K562 (cell line): ENCODE data around the gene CAPN2. TPM values are rescaled to one million over a fixed set of nuclear protein-coding genes. Genes with fewer than 3 reads are reported as not detected.
A peak's percentile ranks its signal among the peaks of the same experiment; 100 is the strongest.

Source experiments
- ADNP ChIP-seq: fragments of 200-800 bp; sonication (Bioruptor generic); IDR thresholded peaks from 2 replicates; pipeline ENCODE4 v1.6.1; 2016; ENCODE audit warnings: missing genetic modification characterization, missing compliant biosample characterization
- ARID1B ChIP-seq: fragments of 450-650 bp; IDR thresholded peaks from 2 replicates; pipeline ENCODE4 v1.6.1; 2016; ENCODE audit warnings: antibody characterized with exemption, mild to moderate bottlenecking, inconsistent platforms
- ARNT ChIP-seq, 2 experiments: fragments of 450-650 bp; IDR thresholded peaks; 2 replicates each; pipeline ENCODE4 v1.6.1; 2016; ENCODE audit warnings: mild to moderate bottlenecking in 1 of 2
- DACH1 ChIP-seq: fragments of 450-650 bp; IDR thresholded peaks from 2 replicates; pipeline ENCODE4 v1.6.1; 2018; ENCODE audit not compliant: partially characterized antibody
- FOS ChIP-seq: IDR thresholded peaks from 3 replicates; pipeline ENCODE4 v1.6.1; 2011; ENCODE audit not compliant: insufficient read length; ENCODE audit errors: extremely low read depth
- HCFC1 ChIP-seq: IDR thresholded peaks from 2 replicates; pipeline ENCODE4 v1.6.1; 2012; ENCODE audit warnings: low read depth, low read length, improper control_type of control experiment
- HES1 ChIP-seq: fragments of 450-650 bp; IDR thresholded peaks from 2 replicates; pipeline ENCODE4 v1.6.1; 2016; ENCODE audit warnings: low read depth, mild to moderate bottlenecking, moderate library complexity
- MAFF ChIP-seq: IDR thresholded peaks from 2 replicates; pipeline ENCODE4 v1.6.1; 2012; ENCODE audit warnings: low read length, improper control_type of control experiment
- MYBL2 ChIP-seq, 2 experiments: fragments of 450-650 bp in 1 of 2; sonication (generic) in 1 of 2; formaldehyde crosslinking in 1 of 2; IDR thresholded peaks; 2 replicates each; pipeline versions ENCODE4 v1.6.1 to v1.8.1; 2017 to 2022; ENCODE audit warnings: borderline replicate concordance in 1 of 2, inconsistent platforms in 1 of 2, low read depth in 1 of 2, mild to moderate bottlenecking in 1 of 2, missing genetic modification reagents in 1 of 2, moderate library complexity in 1 of 2
- POU5F1 ChIP-seq: fragments of 150-350 bp; IDR thresholded peaks from 2 replicates; pipeline ENCODE4 v1.6.1; 2014; ENCODE audit warnings: borderline replicate concordance, low read length, low read depth, mild to moderate bottlenecking; ENCODE audit not compliant: partially characterized antibody
- RBM39 ChIP-seq: fragments of 200-400 bp; formaldehyde crosslinking; optimal IDR thresholded peaks from 2 replicates; pipeline ENCODE3; 2018; ENCODE audit warnings: low read depth, low read length
- RCOR1 ChIP-seq, 2 experiments: IDR thresholded peaks; 2 replicates each; pipeline ENCODE4 v1.6.1; 2012; ENCODE audit warnings: low read depth in 2 of 2, low read length in 2 of 2, borderline replicate concordance in 1 of 2, improper control_type of control experiment in 1 of 2
- SMAD4 ChIP-seq: fragments of 250-450 bp; sonication (Bioruptor Pico); conservative IDR thresholded peaks from 2 replicates; pipeline ENCODE4 v1.8.0; 2021; ENCODE audit warnings: inconsistent platforms, mild to moderate bottlenecking, moderate library complexity
- TCF7 ChIP-seq: sonication (generic); IDR thresholded peaks from 2 replicates; pipeline ENCODE4 v1.6.1; 2016; ENCODE audit warnings: antibody characterized with exemption, borderline replicate concordance
- XRCC3 ChIP-seq: fragments of 450-650 bp; IDR thresholded peaks from 2 replicates; pipeline ENCODE4 v1.6.1; 2017; ENCODE audit warnings: mild to moderate bottlenecking, moderate library complexity
- ZNF24 ChIP-seq: fragments of 450-650 bp; IDR thresholded peaks from 2 replicates; pipeline ENCODE4 v1.6.1; 2016
- ZNF507 ChIP-seq: conservative IDR thresholded peaks from 2 replicates; pipeline ENCODE4 v1.6.1; 2017; ENCODE audit warnings: missing genetic modification characterization, missing compliant biosample characterization
- ZNF707 ChIP-seq: fragments of 250-450 bp; sonication (Bioruptor Pico); conservative IDR thresholded peaks from 2 replicates; pipeline ENCODE4 v1.8.0; 2022; ENCODE audit warnings: inconsistent platforms, mild to moderate bottlenecking, moderate library complexity
- polyA plus RNA-seq, 8 experiments: library from polyadenylated mRNA; depleted of rRNA in 4 of 8; stranded (reverse) in 5 of 8; unstranded in 3 of 8; fragments of >200 nt; fragmentation: Nextera tagmentation in 2 of 8; fragmentation: Illumina TruSeq in 1 of 8; extraction: Ambion mirVana in 2 of 8; extraction: Trizol in 1 of 8; gene quantifications; 2 replicates each; pipeline versions ENCODE4 v1.2.1 to v1.2.3, GENCODE V29; 2011 to 2014; ENCODE audit warnings: inconsistent platforms in 1 of 8, missing spikeins in 1 of 8
- total RNA-seq, 7 experiments: library from RNA; depleted of rRNA in 6 of 7; stranded (reverse); fragments of >200 nt in 6 of 7; fragmentation: Illumina TruSeq in 2 of 7; extraction: Trizol in 2 of 7; gene quantifications; 2 replicates each; pipeline versions ENCODE4 v1.2.1 to v1.2.3, GENCODE V29; 2011 to 2021; ENCODE audit warnings: low replicate concordance in 1 of 7
- TF ChIP-seq, protein P1 (sequence below): fragments of 250-450 bp; sonication (Bioruptor Pico); IDR thresholded peaks from 2 replicates; pipeline ENCODE4 v1.5.0; 2020; ENCODE audit warnings: mild to moderate bottlenecking, borderline replicate concordance
- TF ChIP-seq, protein P2 (sequence below): fragments of 250-450 bp; sonication (Bioruptor Pico); IDR thresholded peaks from 2 replicates; pipeline ENCODE4 v1.4.0; 2020; ENCODE audit warnings: borderline replicate concordance
- TF ChIP-seq, protein P3 (sequence below): fragments of 250-450 bp; sonication (Bioruptor Pico); IDR thresholded peaks from 2 replicates; pipeline ENCODE4 v1.8.0; 2021; ENCODE audit warnings: mild to moderate bottlenecking, moderate library complexity
- TF ChIP-seq, protein P4 (sequence below): fragments of 250-450 bp; sonication (Bioruptor Pico); IDR thresholded peaks from 2 replicates; pipeline ENCODE4 v1.5.1; 2021; ENCODE audit warnings: mild to moderate bottlenecking

The CAPN2 gene
- total and polyA plus RNA-seq, 9 of the 15 experiments (the other 6 are each of a cell fraction or from before 2014, with no cell fraction given) = 24.6 to 157 (median 101) TPM

GRCh38 chr1:223715604-223716172, 3.3 kb downstream of the CAPN2 start (continued):
- no peak for TF ChIP-seq RBM39
- TF ChIP-seq, protein P1, sequence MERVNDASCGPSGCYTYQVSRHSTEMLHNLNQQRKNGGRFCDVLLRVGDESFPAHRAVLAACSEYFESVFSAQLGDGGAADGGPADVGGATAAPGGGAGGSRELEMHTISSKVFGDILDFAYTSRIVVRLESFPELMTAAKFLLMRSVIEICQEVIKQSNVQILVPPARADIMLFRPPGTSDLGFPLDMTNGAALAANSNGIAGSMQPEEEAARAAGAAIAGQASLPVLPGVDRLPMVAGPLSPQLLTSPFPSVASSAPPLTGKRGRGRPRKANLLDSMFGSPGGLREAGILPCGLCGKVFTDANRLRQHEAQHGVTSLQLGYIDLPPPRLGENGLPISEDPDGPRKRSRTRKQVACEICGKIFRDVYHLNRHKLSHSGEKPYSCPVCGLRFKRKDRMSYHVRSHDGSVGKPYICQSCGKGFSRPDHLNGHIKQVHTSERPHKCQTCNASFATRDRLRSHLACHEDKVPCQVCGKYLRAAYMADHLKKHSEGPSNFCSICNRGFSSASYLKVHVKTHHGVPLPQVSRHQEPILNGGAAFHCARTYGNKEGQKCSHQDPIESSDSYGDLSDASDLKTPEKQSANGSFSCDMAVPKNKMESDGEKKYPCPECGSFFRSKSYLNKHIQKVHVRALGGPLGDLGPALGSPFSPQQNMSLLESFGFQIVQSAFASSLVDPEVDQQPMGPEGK (CRISPR knock-in tag) = 0 out of 2 replicates have a peak, but pooled peaks have one; percentile 34
- no peak for TF ChIP-seq ARNT (IDR thresholded peaks at IDR 0.05)
- TF ChIP-seq DACH1 = no peak
- TF ChIP-seq XRCC3 = no peak
- TF ChIP-seq, protein P2, sequence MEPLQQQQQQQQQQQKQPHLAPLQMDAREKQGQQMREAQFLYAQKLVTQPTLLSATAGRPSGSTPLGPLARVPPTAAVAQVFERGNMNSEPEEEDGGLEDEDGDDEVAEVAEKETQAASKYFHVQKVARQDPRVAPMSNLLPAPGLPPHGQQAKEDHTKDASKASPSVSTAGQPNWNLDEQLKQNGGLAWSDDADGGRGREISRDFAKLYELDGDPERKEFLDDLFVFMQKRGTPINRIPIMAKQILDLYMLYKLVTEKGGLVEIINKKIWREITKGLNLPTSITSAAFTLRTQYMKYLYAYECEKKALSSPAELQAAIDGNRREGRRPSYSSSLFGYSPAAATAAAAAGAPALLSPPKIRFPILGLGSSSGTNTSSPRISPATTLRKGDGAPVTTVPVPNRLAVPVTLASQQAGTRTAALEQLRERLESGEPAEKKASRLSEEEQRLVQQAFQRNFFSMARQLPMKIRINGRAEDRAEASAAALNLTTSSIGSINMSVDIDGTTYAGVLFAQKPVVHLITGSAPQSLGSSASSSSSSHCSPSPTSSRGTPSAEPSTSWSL (CRISPR knock-in tag) = no peak
- TF ChIP-seq FOS = no peak
- no peak for TF ChIP-seq MYBL2 (IDR thresholded peaks at IDR 0.05; ENCODE audit: low read depth)
- no peak for TF ChIP-seq MYBL2 (CRISPR knock-in tag; IDR thresholded peaks at IDR 0.05; ENCODE audit: borderline replicate concordance)
- no peak for TF ChIP-seq ZNF507
- TF ChIP-seq ZNF707 = no peak
- no peak for TF ChIP-seq POU5F1
- TF ChIP-seq ARID1B = no peak
- TF ChIP-seq ADNP (tag) = peak; percentile 71
- no peak for TF ChIP-seq MAFF
- TF ChIP-seq ZNF24 = no peak
- TF ChIP-seq, protein P3, sequence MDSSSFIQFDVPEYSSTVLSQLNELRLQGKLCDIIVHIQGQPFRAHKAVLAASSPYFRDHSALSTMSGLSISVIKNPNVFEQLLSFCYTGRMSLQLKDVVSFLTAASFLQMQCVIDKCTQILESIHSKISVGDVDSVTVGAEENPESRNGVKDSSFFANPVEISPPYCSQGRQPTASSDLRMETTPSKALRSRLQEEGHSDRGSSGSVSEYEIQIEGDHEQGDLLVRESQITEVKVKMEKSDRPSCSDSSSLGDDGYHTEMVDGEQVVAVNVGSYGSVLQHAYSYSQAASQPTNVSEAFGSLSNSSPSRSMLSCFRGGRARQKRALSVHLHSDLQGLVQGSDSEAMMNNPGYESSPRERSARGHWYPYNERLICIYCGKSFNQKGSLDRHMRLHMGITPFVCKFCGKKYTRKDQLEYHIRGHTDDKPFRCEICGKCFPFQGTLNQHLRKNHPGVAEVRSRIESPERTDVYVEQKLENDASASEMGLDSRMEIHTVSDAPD (CRISPR knock-in tag) = no peak
- 0 out of 4 replicates have a peak, but pooled peaks of 1 of the 2 experiments have one; percentile 34 for TF ChIP-seq RCOR1 (IDR thresholded peaks at IDR 0.05; ENCODE audit: borderline replicate concordance in 1 of 2, low read depth in 2 of 2, low read length in 2 of 2)
- 0 out of 2 replicates have a peak, but pooled peaks have one; percentile 8 for TF ChIP-seq SMAD4
- TF ChIP-seq, protein P4, sequence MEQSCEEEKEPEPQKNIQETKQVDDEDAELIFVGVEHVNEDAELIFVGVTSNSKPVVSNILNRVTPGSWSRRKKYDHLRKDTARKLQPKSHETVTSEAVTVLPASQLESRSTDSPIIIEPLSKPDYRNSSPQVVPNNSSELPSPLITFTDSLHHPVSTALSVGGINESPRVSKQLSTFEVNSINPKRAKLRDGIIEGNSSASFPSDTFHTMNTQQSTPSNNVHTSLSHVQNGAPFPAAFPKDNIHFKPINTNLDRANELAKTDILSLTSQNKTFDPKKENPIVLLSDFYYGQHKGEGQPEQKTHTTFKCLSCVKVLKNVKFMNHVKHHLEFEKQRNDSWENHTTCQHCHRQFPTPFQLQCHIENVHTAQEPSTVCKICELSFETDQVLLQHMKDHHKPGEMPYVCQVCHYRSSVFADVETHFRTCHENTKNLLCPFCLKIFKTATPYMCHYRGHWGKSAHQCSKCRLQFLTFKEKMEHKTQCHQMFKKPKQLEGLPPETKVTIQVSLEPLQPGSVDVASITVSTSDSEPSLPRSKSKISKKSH (CRISPR knock-in tag) = no peak
- no peak for TF ChIP-seq HCFC1
- no peak for TF ChIP-seq TCF7
- TF ChIP-seq HES1 = no peak
